T-helper 17 cell (primary cell): Measurements from ENCODE around the gene MEDAG. TPM values are rescaled to one million over a fixed set of nuclear protein-coding genes. Genes with fewer than 3 reads are reported as not detected.

Source experiments
- ATAC-seq: fragments of 150-1000 bp; cut with Tn5 transposase; 2 replicates; pipeline ENCODE4 v1.10.0; 2021; ENCODE audit warnings: mild to moderate bottlenecking, moderate library complexity
- DNase-seq, 3 donors: peaks; one replicate each; pipeline versions ENCODE4 v3.0.0 to v3.0.0-alpha.2; 2020 to 2021
- H3K9me3 ChIP-seq: one replicate; pipeline ENCODE4 v1.7.0; 2013; ENCODE audit warnings: low read length, mild to moderate bottlenecking; ENCODE audit not compliant: control insufficient read depth, poor library complexity, severe bottlenecking
- H3K27ac Mint-ChIP-seq: one replicate; pipeline ENCODE4 v1.8.0; 2022; ENCODE audit warnings: mild to moderate bottlenecking, moderate library complexity, mixed read lengths
- H3K27me3 Mint-ChIP-seq: one replicate; pipeline ENCODE4 v1.8.0; 2022; ENCODE audit warnings: mixed read lengths
- H3K36me3 Mint-ChIP-seq: one replicate; pipeline ENCODE4 v1.8.0; 2022; ENCODE audit warnings: low read depth, mixed read lengths
- H3K4me1 Mint-ChIP-seq: one replicate; pipeline ENCODE4 v1.8.0; 2022; ENCODE audit warnings: mild to moderate bottlenecking, mixed read lengths
- H3K4me3 Mint-ChIP-seq: one replicate; pipeline ENCODE4 v1.8.0; 2022; ENCODE audit warnings: mild to moderate bottlenecking, moderate library complexity, mixed read lengths
- total RNA-seq, 4 donors: library from RNA in 2 of 4; stranded (reverse) in 2 of 4; gene quantifications; one replicate each; pipeline ENCODE4 v1.2.3 and lab custom pipeline; 2022 to 2026

MEDAG gene
- total RNA-seq, 2 donors from 2014 or later, result not detected

DNA sequence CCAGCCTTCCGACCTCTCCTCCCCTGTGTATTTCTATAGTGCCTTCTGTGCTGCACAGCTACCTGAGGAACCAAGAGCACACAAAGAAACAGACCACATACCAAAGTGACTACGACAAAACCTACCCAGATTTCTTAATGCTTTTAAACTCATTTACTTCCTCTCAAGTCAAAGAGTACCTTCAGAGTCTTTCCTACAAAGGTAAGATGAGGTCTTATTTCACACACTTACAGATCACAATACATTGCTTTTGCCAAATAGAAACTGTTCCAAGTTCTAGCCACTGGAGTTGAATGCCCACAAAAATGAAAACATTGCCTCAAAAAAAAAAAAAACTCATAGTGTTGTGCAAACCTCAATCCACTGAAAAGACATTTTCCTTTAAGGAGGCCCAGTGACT, 62.8 kb downstream of the MEDAG start:
- no peaks in the 10 kb centered on the region for H3K9me3 ChIP-seq
- DNase-seq (no peak), ATAC-seq (no peak)
- H3K27ac Mint-ChIP-seq, result no peak overlapping the region
- peaks cover 72% of the 10 kb centered on the region for H3K27me3 Mint-ChIP-seq
- H3K4me1 Mint-ChIP-seq, result no peaks in the 10 kb centered on the region
- no peaks in the 10 kb centered on the region for H3K36me3 Mint-ChIP-seq
- H3K4me3 Mint-ChIP-seq, result no peak overlapping the region

DNA sequence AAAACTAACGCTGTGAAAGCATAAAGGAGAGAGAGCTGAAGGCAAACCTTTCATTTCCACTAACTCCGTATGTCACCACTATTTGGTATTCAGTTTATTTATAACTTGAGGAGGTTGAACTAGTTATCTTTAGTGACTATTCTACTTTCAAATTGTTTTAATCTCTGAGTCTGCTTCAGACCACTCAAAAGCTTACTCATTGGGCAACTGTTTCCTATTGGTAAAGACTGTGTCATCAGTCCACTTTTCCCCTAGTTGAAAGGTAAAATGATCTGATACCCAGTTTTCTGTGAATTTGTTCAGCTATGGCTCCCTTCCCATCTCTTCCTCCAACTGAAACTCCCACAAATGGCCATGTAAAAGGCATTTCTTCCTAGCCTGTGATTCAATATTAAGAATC, 65.5 kb downstream of the MEDAG start:
- Mint-ChIP-seq H3K36me3 (no peaks in the 10 kb centered on the region), H3K27ac (no peak overlapping the region), H3K4me1 (no peaks in the 10 kb centered on the region), H3K27me3 (peaks cover 68% of the 10 kb centered on the region), H3K4me3 (no peak overlapping the region)
- ATAC-seq, result no peak
- H3K9me3 ChIP-seq, result no peaks in the 10 kb centered on the region
- DNase-seq, result no peak

DNA sequence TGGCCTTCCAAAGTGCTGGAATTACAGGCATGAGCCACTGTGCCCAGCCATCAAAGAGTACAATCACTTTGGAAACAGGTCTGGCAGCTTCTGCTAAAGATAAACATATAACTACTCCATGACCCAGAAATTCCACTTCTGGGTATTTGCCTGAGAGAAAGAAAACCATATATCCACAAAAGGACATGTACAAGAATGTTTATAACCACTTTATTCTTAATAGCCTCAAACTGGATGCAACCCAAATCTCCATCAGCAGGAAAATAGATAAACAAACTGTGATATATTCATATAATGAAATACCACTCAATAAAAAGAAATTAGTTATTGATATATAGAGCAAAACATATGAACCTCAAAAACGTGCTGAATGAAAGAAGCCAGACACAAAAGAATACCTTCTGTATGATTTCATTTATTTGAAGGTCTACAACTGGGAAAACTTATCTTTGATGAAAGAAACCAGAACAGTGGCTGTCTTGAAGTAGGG, 66.9 kb downstream of the MEDAG start:
- no peaks in the 10 kb centered on the region for H3K36me3 Mint-ChIP-seq
- H3K4me3 Mint-ChIP-seq, result no peak overlapping the region
- H3K4me1 Mint-ChIP-seq, result no peaks in the 10 kb centered on the region
- no peaks in the 10 kb centered on the region for H3K9me3 ChIP-seq
- ATAC-seq, result no peak
- H3K27me3 Mint-ChIP-seq, result peaks cover 70% of the 10 kb centered on the region
- DNase-seq, result no peak
- no peak overlapping the region for H3K27ac Mint-ChIP-seq

DNA sequence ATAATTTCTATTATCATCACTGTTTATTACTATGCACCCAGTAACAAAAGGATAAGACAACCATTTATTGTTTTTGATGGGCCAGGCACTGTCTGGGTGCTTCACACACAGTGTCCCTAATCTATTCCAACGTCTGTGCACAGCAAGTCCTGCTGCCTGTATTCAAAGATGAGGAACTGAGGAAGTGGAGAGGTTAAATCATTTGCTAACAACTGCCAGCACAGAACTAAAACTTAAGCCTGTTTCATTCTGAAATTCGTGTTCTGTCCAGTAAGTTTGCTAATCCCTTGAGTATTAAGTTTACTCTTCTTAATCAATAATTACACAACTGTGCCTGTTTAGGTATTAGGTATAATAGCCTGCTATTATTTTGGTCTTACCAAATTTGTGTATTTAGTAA, 68.3 kb downstream of the MEDAG start:
- Mint-ChIP-seq H3K4me1 (no peaks in the 10 kb centered on the region), H3K4me3 (no peak overlapping the region), H3K36me3 (no peaks in the 10 kb centered on the region), H3K27me3 (peaks cover 62% of the 10 kb centered on the region), H3K27ac (no peak overlapping the region)
- H3K9me3 ChIP-seq, result no peaks in the 10 kb centered on the region
- DNase-seq (no peak), ATAC-seq (no peak)

Other genes with a start within 250 kb of the MEDAG start
- gene ALOX5AP, start 170.7 kb upstream of the MEDAG start, total RNA-seq, result 10 to 100 TPM; 58.4 to 68.4 TPM
- not detected for gene TEX26, start 26.4 kb downstream of the MEDAG start, total RNA-seq